Posterior cingulate gyrus (tissue), 11 donors: ENCODE measurements around the gene CTNNA2.

Experiments
- DNase-seq, 10 donors: peaks; one replicate each; pipeline versions ENCODE4 v3.0.0 to v3.0.0-alpha.2; 2020 to 2021; ENCODE audit warnings: mixed read lengths in 3 of 10
- intact Hi-C: fragments of 100-400 bp; cut with DNase I; formaldehyde crosslinking; loops from one replicate; pipeline ENCODE4 v1.15.1; 2023

CTNNA2 gene

DNA sequence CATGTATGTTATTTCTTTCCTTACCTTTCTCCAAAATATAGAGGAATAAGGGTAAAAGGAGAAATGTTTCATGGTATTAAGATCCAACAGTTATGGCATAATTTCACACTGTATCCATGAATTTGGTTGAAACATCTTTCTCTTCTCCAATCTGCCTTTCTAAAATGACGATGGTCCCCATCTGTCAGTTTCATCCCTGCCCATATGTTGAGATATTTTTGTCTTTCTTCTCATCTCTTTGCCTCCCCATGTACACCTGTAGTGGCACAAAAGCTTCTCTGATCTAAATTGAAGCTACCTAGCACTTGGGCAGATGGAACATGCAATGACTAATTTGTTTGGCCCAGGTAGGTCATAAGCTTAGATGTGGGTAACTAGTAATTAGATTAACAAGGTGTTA, 882.4 kb downstream of the CTNNA2 start:
- intact Hi-C loops, result no loop called here
- no peak for DNase-seq

- DNase-seq, result no peak
- intact Hi-C loops, result no loop called here
These were observed 883.4 kb downstream of the CTNNA2 start for GRCh38 chr2:80396276-80396675.

DNA sequence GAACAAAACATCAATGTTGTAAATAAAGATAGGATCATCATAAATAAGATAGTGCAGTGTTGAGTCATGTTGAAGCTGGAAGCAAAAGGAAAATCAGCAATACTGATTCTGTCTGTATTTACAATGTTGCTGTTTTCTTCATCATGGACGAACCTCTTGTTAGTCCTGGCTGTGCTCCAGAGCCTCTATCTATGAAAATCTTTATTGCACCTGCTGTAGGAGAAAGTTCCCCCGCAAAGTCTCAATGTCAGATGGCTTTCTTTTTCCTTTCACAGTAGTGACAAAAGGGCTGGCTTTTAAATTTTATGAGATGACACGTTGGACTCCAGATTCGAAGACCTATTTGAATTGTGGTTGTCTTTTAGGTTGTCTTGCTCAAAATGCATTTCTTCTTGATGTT, 890.2 kb downstream of the CTNNA2 start:
- intact Hi-C loops, result no loop called here
- no peak for DNase-seq

DNA sequence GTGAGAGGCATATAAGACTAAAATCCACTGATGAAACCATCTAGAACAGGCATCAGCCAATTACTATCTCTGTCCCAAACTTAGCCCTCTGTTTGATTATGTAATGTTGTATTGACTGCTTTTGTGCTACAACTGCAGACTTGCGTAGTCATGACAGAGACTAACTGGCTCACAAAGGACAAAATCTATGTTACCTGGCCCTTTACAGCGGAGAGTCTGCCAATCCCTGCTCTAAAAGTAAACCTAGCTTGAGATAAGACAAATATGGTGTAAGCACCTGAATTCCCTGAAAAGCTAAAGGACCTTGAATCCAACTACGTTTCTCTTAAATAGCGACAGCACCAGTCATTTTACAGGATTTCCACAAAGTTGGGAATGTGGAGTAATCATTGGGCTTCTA, 894.5 kb downstream of the CTNNA2 start:
- no peak for DNase-seq
- intact Hi-C loops, result no loop called here

DNA sequence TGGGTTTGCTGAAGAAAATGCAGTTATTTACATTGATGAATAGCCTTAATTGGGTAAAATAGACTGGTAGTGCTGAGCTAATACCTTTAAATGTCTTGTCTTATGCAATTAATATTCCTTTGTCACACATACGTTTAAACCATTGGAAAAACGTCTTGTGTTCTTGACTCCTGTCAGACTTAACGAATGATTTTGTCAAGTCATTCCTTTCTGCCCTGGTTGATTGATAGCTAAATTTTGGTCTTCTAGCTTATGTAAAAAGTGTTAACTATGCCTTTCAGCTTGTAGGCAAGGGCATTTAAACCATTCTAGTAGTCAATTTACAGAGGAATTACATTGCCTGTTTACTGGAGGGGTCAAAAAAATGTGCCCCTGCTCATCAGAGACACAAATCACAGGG, 897.5 kb downstream of the CTNNA2 start:
- intact Hi-C loops, result no loop called here
- no peak for DNase-seq

GRCh38 chr2:80413136-80413535, 900.3 kb downstream of the CTNNA2 start:
- DNase-seq, result no peak
- intact Hi-C loops, result no loop called here

GRCh38 chr2:80417737-80418136, 904.9 kb downstream of the CTNNA2 start:
- no peak for DNase-seq
- intact Hi-C loops, result no loop called here

DNA sequence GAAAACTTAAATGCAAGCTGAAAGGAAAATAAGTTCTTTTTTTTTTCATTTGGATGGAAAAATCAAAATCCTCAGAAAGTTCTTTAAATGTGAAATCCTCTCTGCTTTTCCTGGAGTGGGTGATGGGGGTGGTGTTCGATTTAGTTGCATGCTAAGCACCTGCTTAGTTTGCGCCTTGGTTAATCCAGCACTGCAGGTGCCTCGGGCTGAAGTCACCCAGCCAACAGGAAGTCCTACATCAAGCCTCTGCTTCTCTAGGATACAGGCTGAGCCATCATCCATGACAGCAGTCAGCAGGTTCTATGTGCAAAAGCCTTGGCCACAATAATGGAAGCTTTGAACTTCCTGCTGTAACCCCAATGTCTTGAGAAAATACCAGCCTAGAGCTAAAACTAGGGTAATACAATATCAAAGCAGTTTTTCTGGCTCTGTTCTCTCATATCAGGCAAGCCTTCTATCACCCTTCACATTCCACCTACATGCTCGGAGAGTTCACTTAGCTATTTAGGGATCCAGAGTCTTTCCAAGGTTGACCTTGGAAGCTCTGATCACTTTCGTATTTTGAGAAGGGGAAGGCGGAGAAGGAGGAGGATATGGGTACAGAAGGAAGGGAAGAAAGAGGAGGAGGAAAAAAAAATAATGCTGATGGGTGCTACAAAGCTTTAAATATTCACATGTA, 907.8 kb downstream of the CTNNA2 start:
- intact Hi-C loops, result no loop called here
- DNase-seq, result no peak

GRCh38 chr2:80429251-80429650, 916.4 kb downstream of the CTNNA2 start:
- intact Hi-C loops, result no loop called here
- no peak for DNase-seq

DNA sequence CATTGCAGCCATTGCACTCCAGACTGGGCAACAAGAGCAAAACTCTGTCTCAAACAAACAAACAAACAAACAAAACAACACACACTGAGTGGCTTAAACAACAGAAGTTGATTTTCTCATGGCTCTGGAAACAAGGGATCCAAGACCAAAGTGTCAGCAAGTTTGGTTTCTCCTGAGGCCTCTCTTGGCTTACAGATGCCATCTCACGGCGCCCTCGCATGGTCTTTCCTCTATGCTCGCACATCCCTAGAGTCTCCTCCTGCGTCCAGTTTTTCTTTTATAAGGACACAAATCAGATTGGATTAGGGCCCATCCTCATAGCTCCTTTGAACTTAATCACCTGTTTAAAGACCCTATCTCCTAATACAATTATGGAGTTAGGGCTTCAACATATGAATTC, 925.1 kb downstream of the CTNNA2 start:
- DNase-seq, result no peak
- intact Hi-C loops, result no loop called here

- intact Hi-C loops, result no loop called here
- DNase-seq, result no peak
These were observed 925.8 kb downstream of the CTNNA2 start for GRCh38 chr2:80438686-80439085.

GRCh38 chr2:80454628-80455027, 941.8 kb downstream of the CTNNA2 start:
- peak; percentile 64 to 97 (median 78) for DNase-seq
- intact Hi-C loops, result no loop called here

DNA sequence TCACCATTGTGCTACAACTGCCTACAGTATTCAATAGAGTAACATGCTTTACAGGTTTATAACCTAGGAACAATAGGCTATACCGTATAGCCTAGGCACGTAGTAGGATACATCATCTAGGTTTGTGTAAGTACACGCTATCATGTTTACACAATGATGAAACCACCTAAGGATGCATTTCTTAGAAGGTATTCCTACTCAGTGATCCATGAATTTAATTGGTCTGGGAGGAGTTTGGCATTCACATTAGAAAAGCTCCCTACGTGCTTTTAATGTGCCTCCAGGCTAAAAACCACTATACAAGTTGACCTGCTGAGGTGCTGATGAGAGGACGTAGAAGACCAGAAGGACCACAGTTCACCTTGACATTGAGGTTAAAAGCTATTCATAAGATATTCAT, 946.2 kb downstream of the CTNNA2 start:
- intact Hi-C loops, result no loop called here
- DNase-seq, result no peak

GRCh38 chr2:80461505-80462197, 948.8 kb downstream of the CTNNA2 start:
- intact Hi-C loops, result no loop called here
- DNase-seq, result no peak

DNA sequence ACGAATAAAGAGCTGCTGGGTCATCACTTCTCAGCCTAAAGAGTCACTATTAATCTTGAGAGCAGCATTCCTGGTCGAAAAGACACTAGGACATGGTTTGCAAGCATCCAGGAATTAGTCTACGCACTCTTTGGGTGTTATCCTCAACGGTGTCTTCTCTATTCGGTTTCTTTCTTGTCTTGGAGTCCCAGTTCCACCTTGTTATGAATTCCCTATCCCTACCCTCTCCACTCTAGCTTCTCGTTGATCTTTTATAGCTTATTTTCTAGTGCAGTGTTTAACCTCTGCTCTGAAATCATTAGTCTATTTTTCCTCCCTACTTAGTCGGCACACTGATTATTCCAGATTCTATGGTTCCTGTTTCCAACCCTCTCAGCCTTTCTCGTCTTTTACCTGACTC, 949.8 kb downstream of the CTNNA2 start:
- intact Hi-C loops, result no loop called here
- no peak for DNase-seq

DNA sequence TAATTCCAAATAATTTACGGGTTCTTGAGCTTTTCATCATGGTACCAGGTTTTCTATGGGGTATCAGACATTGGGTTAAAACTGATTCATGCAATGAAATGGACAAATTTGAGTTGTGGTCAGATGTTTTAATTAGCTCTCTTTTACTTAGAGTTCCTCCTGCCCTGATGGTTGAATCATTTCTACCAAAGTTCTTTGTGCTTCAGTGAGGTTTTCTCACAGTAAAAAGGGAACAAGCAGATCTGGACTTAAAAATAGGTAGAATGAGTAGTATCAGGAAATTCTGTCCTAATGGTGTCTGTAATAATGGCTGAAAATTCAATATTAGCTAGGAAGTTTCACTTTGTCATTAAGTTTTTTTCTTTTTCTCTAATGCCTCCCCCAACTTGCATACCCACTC, 951.4 kb downstream of the CTNNA2 start:
- intact Hi-C loops, result no loop called here
- DNase-seq, result no peak

- DNase-seq, result no peak
- intact Hi-C loops, result no loop called here
These were observed 954.5 kb downstream of the CTNNA2 start for GRCh38 chr2:80467262-80467811.

DNA sequence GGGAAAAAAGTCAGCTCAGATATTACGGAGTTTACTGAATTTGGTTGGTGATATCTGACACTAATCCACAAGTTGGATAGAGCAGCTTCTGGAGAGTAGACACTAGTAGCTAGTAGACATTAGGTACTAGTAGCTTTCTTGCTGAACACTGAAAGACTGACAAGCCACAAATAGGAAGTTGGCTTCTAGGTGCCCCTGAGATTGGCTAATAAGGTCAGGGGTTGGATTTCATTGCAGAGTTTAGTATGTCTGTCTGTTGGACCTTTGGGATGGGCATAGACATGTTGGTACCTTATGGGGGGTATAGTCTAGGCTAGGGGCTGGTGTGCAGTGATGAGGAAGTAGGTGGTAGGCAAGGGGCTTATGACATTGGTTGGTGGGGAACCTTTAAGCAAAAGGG, 956.6 kb downstream of the CTNNA2 start:
- intact Hi-C loops, result no loop called here
- no peak for DNase-seq

DNA sequence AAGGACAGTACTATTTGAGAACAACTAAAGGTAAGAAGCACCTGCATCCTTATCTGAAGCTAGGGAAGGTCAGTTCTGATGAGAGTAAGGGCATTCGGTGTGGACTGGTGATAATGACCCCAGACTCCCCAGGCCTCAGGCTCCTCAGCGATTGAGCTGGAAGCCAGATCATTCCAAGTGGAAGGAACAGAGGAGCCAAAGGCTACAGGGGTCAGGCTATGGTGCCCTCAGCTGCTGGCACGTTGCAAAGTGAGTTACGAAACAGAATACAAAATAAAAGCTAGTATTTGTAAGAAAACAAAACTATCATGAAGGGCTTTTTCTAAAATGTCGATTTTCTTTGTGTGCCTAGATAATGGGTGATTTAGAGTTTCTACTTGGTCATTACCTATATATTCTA, 960.2 kb downstream of the CTNNA2 start:
- intact Hi-C loops, result no loop called here
- DNase-seq, result no peak

- intact Hi-C loops, result no loop called here
- peak in 2 of 10 donors; percentile 10 to 74 for DNase-seq
These were observed 960.9 kb downstream of the CTNNA2 start for GRCh38 chr2:80473796-80474195.

DNA sequence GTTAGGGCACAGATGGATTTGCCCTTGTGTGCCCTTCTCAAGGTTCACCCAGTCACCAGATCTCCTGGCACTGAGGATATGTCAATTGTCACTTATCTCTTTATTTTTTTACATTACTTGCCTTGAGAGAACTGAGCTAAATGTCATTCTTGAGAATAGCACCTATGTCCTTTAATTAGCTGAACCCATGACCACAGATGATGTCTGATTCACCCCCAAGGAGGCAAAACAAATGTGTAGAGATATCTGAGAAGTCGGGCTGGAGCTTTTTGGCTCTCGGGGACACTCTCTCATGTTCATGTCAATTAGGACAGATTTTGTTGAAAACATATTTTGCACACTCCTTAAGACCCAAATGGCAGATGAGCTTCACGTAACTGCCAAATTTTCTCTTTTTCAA, 963.1 kb downstream of the CTNNA2 start:
- DNase-seq, result no peak
- intact Hi-C loops, result no loop called here

- intact Hi-C loops, result no loop called here
- no peak for DNase-seq
These were observed 963.8 kb downstream of the CTNNA2 start for GRCh38 chr2:80476535-80477117.
